DND-41 (cell line): ENCODE results near the gene EPB41.

Experiments used
- EZH2 ChIP-seq: IDR thresholded peaks from 3 replicates; pipeline ENCODE4 v1.6.1; 2012; ENCODE audit warnings: borderline replicate concordance, low read depth, mild to moderate bottlenecking, moderate library complexity, low read length, inconsistent platforms; ENCODE audit not compliant: severe bottlenecking
- TF ChIP-seq, protein P1 (sequence below): IDR thresholded peaks from 2 replicates; pipeline ENCODE4 v1.5.1; 2012; ENCODE audit warnings: borderline replicate concordance, low read length, moderate library complexity, mild to moderate bottlenecking; ENCODE audit not compliant: poor library complexity, severe bottlenecking; ENCODE audit errors: extremely low read depth

DNA sequence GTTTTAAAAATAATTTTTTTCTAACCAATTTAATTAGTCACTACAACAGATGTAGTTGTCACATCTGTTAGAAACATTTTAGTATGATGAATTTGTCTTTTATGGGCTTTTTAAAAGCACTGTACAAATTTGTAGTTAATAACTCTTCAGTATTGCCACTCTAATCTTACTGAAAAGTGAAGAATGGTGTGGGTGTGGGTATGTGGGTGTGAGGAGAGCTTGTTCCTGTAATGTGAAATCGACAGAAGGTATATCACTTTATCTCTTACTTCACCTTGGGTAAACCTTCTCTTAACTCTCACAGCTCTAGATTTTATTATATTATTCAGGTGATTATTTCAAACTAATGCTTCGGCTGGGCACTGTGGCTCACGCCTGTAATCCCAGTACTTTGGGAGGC is 166.8 kb downstream of the EPB41 start:
- TF ChIP-seq, protein P1, sequence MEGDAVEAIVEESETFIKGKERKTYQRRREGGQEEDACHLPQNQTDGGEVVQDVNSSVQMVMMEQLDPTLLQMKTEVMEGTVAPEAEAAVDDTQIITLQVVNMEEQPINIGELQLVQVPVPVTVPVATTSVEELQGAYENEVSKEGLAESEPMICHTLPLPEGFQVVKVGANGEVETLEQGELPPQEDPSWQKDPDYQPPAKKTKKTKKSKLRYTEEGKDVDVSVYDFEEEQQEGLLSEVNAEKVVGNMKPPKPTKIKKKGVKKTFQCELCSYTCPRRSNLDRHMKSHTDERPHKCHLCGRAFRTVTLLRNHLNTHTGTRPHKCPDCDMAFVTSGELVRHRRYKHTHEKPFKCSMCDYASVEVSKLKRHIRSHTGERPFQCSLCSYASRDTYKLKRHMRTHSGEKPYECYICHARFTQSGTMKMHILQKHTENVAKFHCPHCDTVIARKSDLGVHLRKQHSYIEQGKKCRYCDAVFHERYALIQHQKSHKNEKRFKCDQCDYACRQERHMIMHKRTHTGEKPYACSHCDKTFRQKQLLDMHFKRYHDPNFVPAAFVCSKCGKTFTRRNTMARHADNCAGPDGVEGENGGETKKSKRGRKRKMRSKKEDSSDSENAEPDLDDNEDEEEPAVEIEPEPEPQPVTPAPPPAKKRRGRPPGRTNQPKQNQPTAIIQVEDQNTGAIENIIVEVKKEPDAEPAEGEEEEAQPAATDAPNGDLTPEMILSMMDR = no peak
- no peak for TF ChIP-seq EZH2
